NCI-H128 (cell line): ENCODE measurements around the gene AP3S2.
"Not testable (repeated sequence)": the region's sequence is repeated elsewhere in the genome, so short reads cannot be mapped to it uniquely, and the experiment has no call there.

Experiments
- DNase-seq: peaks from one replicate; lab custom pipeline; 2025; ENCODE audit not compliant: unreplicated experiment; lab: John Stamatoyannopoulos, UW

Gene AP3S2

GRCh38 chr15:89903858-89904130 is 10.0 kb upstream of the AP3S2 start:
- no peak for DNase-seq

- no peak for DNase-seq
Measured at GRCh38 chr15:89903015-89903857, 9.4 kb upstream of the AP3S2 start.

- no peak for DNase-seq
Measured at GRCh38 chr15:89900849-89901248, 7.1 kb upstream of the AP3S2 start.

GRCh38 chr15:89899951-89900567 is 6.3 kb upstream of the AP3S2 start:
- DNase-seq = no peak

- no peak for DNase-seq
Measured at GRCh38 chr15:89899295-89899945, 5.6 kb upstream of the AP3S2 start.

- no peak for DNase-seq
Measured at GRCh38 chr15:89898614-89899294, 5.0 kb upstream of the AP3S2 start.

- DNase-seq = no peak
Measured at GRCh38 chr15:89898146-89898545, 4.4 kb upstream of the AP3S2 start.

- no peak for DNase-seq
Measured at GRCh38 chr15:89893027-89893426, 767 bp downstream of the AP3S2 start.

GRCh38 chr15:89888214-89888804 is 5.5 kb downstream of the AP3S2 start:
- no peak for DNase-seq

- no peak for DNase-seq
Measured at GRCh38 chr15:89885611-89886010, 8.2 kb downstream of the AP3S2 start.

- DNase-seq = not testable (repeated sequence)
Measured at GRCh38 chr15:89885179-89885578, 8.6 kb downstream of the AP3S2 start.

- DNase-seq = no peak
Measured at GRCh38 chr15:89883518-89883917, 10.3 kb downstream of the AP3S2 start.

GRCh38 chr15:89880727-89881126 is 13.1 kb downstream of the AP3S2 start:
- no peak for DNase-seq

GRCh38 chr15:89878323-89878722 is 15.5 kb downstream of the AP3S2 start:
- no peak for DNase-seq

- no peak for DNase-seq
Measured at GRCh38 chr15:89877083-89877425, 16.7 kb downstream of the AP3S2 start.

- no peak for DNase-seq
Measured at GRCh38 chr15:89876396-89877082, 17.3 kb downstream of the AP3S2 start.

GRCh38 chr15:89875741-89876140 is 18.1 kb downstream of the AP3S2 start:
- no peak for DNase-seq

- peak; percentile 21 for DNase-seq
Measured at GRCh38 chr15:89874926-89875564, 18.7 kb downstream of the AP3S2 start.

- no peak for DNase-seq
Measured at GRCh38 chr15:89870688-89871288, 23.0 kb downstream of the AP3S2 start.

- DNase-seq = no peak
Measured at GRCh38 chr15:89870006-89870405, 23.8 kb downstream of the AP3S2 start.
